AG04450 (cell line): ENCODE data around the gene PARS2. TPM values are rescaled to one million over a fixed set of nuclear protein-coding genes. Genes with fewer than 3 reads are reported as not detected.
A peak's percentile ranks its signal among the peaks of the same experiment; 100 is the strongest.

Experiments used
- CTCF ChIA-PET: fragments of 300-600, 350-600 bp; formaldehyde crosslinking; extraction: SDS; loops from one replicate; lab custom pipeline; 2022; ENCODE audit warnings: antibody characterized with exemption, inconsistent platforms; lab: Charles Lee
- POLR2A ChIA-PET: fragments of 350-600 bp; formaldehyde crosslinking; extraction: SDS; loops from one replicate; lab custom pipeline; 2021; ENCODE audit warnings: antibody characterized with exemption, inconsistent platforms; lab: Yijun Ruan, JAX
- DNase-seq: peaks from one replicate; pipeline ENCODE4 v3.0.0-alpha.2; 2011; ENCODE audit warnings: low read depth, low spot score
- H3K27ac ChIP-seq: one replicate; pipeline ENCODE4 v1.5.1; 2012; ENCODE audit warnings: low read depth, low read length, control low read depth
- H3K27me3 ChIP-seq: one replicate; pipeline ENCODE4 v1.6.0; 2012; ENCODE audit warnings: low read length; ENCODE audit not compliant: control insufficient read depth, insufficient read depth
- H3K4me3 ChIP-seq: 2 replicates; pipeline ENCODE4 v1.5.1; 2011; ENCODE audit warnings: mild to moderate bottlenecking, low read depth, low read length, control low read depth
- H3K9me3 ChIP-seq: 2 replicates; pipeline ENCODE4 v1.5.1; 2012; ENCODE audit warnings: low read length; ENCODE audit not compliant: control insufficient read depth, insufficient read depth
- CTCF ChIP-seq: IDR thresholded peaks from 2 replicates; pipeline ENCODE4 v1.5.1; 2011; ENCODE audit warnings: low read depth, low read length, control low read depth, inconsistent platforms
- polyA minus RNA-seq: library from RNA; depleted of rRNA, polyadenylated mRNA; stranded (reverse); fragments of >200 nt; gene quantifications from 2 replicates; pipeline ENCODE4 v1.2.3, GENCODE V29; 2011; rRNA and poly(A)+ RNA removed
- polyA plus RNA-seq: library from polyadenylated mRNA; depleted of rRNA; stranded (reverse); fragments of >200 nt; gene quantifications from 2 replicates; pipeline ENCODE4 v1.2.3, GENCODE V29; 2011; rRNA removed

The PARS2 gene
- polyA plus RNA-seq, result 4.2 and 4.7 TPM in 2 replicates
- polyA minus RNA-seq, result 7.7 and 10.3 TPM in 2 replicates

GRCh38 chr1:54764133-54764921 lies at the start of gene PARS2:
PARS2 (minus strand) TSS chr1:54764523; CDS start chr1:54759161, 5,362 bp downstream.
- peak within 1 kb of the TSS; percentile 94 for H3K4me3 ChIP-seq
- POLR2A ChIA-PET, result interaction anchor here (1.0 to 1.5 kb wide), 2 partner anchors 8 to 48 kb away, joined by 3 read pairs; partner anchors contain the start of gene TTC4
- CTCF ChIA-PET, result no interaction called here

GRCh38 chr1:54814126-54814498 lies 49.8 kb upstream of the PARS2 start:
- ChIA-PET POLR2A (no interaction called here), CTCF (interaction anchor here (0.8 to 1.9 kb wide), 3 partner anchors 131 to 315 kb away, joined by 3 to 5 read pairs (median 5); no protein-coding TSS in a partner anchor)
- no peak overlapping the region for H3K4me3 ChIP-seq
- TF ChIP-seq CTCF, result no peak
- no peak overlapping the region for H3K27ac ChIP-seq
- H3K27me3 ChIP-seq, result peaks cover 36% of the 10 kb centered on the region
- DNase-seq, result no peak
- no peaks in the 10 kb centered on the region; the same call in 1 of the 2 replicates for H3K9me3 ChIP-seq

More at GRCh38 chr1:54764133-54764921, at the start of gene PARS2:
- peak; percentile 99 for DNase-seq
- H3K9me3 ChIP-seq, result no peaks in the 10 kb centered on the region
- TF ChIP-seq CTCF, result no peak
- peak within 1 kb of the TSS; percentile 68 for H3K27ac ChIP-seq
- H3K27me3 ChIP-seq, result peaks cover 5% of the 10 kb centered on the region

- no peak for DNase-seq
- ChIA-PET POLR2A (no interaction called here), CTCF (interaction anchor here (0.7 to 1.9 kb wide), 4 partner anchors 131 to 1098 kb away, joined by 3 to 5 read pairs (median 4); no protein-coding TSS in a partner anchor)
- no peaks in the 10 kb centered on the region; the same call in 1 of the 2 replicates for H3K9me3 ChIP-seq
- peaks cover 36% of the 10 kb centered on the region for H3K27me3 ChIP-seq
- no peak overlapping the region for H3K4me3 ChIP-seq
- H3K27ac ChIP-seq, result no peak overlapping the region
- TF ChIP-seq CTCF, result no peak
Observed at GRCh38 chr1:54813485-54814125, 49.3 kb upstream of the PARS2 start.

- TF ChIP-seq CTCF, result no peak
- DNase-seq, result no peak
- ChIA-PET POLR2A (no interaction called here), CTCF (interaction anchor here (0.7 to 1.9 kb wide), 3 partner anchors 141 to 1097 kb away, joined by 3 to 5 read pairs (median 5); no protein-coding TSS in a partner anchor)
- Histone ChIP-seq H3K4me3 (no peak overlapping the region), H3K27me3 (peaks cover 36% of the 10 kb centered on the region), H3K27ac (no peak overlapping the region), H3K9me3 (no peaks in the 10 kb centered on the region; the same call in 1 of the 2 replicates)
Observed at GRCh38 chr1:54812801-54813484, 48.6 kb upstream of the PARS2 start.
